Skeletal muscle tissue (tissue), 4 donors: ENCODE results near the gene DBN1. TPM values are rescaled to one million over a fixed set of nuclear protein-coding genes. Genes with fewer than 3 reads are reported as not detected.

Source experiments
- H3K27ac ChIP-seq: one replicate; pipeline ENCODE4 v1.7.0; 2013; ENCODE audit warnings: mild to moderate bottlenecking, low read depth, low read length, inconsistent platforms
- H3K27me3 ChIP-seq, 3 donors: one replicate each; pipeline ENCODE4 v1.7.0; 2013; ENCODE audit warnings: low read length in 3 of 3; ENCODE audit not compliant: control insufficient read depth in 3 of 3, insufficient read depth in 3 of 3
- H3K36me3 ChIP-seq, 3 donors: one replicate each; pipeline ENCODE4 v1.7.0; 2013; ENCODE audit warnings: low read length in 3 of 3; ENCODE audit not compliant: control insufficient read depth in 3 of 3, insufficient read depth in 3 of 3
- H3K4me1 ChIP-seq, 3 donors: one replicate each; pipeline ENCODE4 v1.7.0; 2013; ENCODE audit warnings: low read length in 3 of 3, mild to moderate bottlenecking in 3 of 3; ENCODE audit not compliant: control insufficient read depth in 3 of 3, insufficient read depth in 3 of 3
- H3K4me3 ChIP-seq, 3 donors: one replicate each; pipeline ENCODE4 v1.7.0; 2013; ENCODE audit warnings: low read length in 3 of 3
- H3K9ac ChIP-seq, 3 donors: one replicate each; pipeline ENCODE4 v1.7.0; 2013; ENCODE audit warnings: low read length in 3 of 3, mild to moderate bottlenecking in 3 of 3, moderate library complexity in 2 of 3, low read depth in 1 of 3
- H3K9me3 ChIP-seq, 3 donors: one replicate each; pipeline ENCODE4 v1.7.0; 2013; ENCODE audit warnings: low read length in 3 of 3; ENCODE audit not compliant: control insufficient read depth in 3 of 3
- total RNA-seq: library from RNA; depleted of rRNA; stranded (reverse); fragments of >200 nt; gene quantifications from one replicate; pipeline ENCODE4 v1.2.3, GENCODE V29; 2014
- donor health status: Osteomylitis.

DBN1 gene
- total RNA-seq, 1 donor from 2014 or later, result 108 TPM

DNA sequence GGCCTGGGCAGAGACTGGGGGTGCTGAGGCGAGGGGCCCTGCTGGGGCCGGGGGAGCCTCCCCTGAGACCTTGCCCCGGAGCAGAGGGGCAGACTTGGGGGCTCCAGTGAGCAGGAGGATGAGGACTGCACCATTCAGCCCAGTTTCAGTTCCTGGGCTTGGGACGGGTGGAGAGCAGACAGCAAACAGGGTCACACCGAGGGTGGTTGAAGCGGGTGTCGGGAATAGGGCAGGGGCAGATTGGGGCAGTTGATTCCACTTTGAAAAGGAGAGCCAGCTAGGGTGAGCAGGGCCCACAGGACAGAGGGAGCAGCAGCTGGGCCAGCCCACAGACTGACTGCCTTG is 42.5 kb downstream of the DBN1 start:
- no peak overlapping the region for H3K4me3 ChIP-seq
- H3K4me1 ChIP-seq, result peaks cover 26 to 60% (median 35%) of the 10 kb centered on the region in 3 donors
- no peaks in the 10 kb centered on the region for H3K27me3 ChIP-seq
- H3K9ac ChIP-seq, result peak overlapping the region in 2 of 3 donors; percentile 23 to 54
- no peak overlapping the region for H3K27ac ChIP-seq
- H3K36me3 ChIP-seq, result peaks cover 28 to 41% (median 34%) of the 10 kb centered on the region in 3 donors
- no peaks in the 10 kb centered on the region for H3K9me3 ChIP-seq

DNA sequence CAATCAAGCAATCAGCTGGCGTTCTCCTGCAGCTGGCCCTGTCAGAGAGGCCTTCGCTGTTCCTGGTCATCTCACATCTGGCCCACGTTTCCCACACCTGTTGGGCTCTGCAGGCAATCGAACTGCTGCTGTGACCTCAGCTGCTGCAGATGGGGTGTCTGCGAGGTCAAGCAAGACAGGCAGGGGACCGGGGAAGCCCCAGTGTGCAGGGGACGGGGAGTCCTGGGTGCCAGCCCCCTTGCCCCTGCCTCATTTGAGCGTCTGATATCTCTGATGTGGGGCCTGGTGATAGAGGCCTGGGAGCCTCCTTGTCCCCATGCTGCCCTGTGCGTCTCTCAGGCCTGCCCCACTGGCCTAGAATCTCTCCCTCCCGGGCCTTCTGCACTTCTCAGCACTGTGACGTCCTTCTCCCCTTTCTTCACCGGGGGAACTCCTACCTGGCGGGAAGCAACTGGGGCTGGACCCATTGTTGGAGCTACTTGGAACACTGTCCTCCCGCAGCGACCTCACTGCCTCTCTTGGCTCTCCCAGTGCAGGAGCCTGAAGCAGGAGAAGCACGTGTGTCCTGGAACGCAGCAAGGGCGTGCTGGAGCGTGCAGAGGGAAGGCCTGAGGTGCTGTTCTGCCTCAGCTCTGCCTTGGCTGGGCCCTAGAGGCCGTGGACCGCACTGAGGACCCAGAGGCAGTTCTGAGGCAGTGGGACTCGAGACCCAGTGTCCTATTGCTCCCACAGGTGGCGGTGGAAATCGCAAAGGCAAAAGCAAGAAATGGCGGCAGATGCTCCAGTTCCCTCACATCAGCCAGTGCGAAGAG is 43.1 kb downstream of the DBN1 start:
- Histone ChIP-seq H3K9ac (no peak overlapping the region), H3K4me1 (peaks cover 30 to 64% (median 39%) of the 10 kb centered on the region in 3 donors), H3K36me3 (peaks cover 26 to 35% (median 32%) of the 10 kb centered on the region in 3 donors), H3K4me3 (no peak overlapping the region), H3K27ac (no peak overlapping the region), H3K9me3 (no peaks in the 10 kb centered on the region), H3K27me3 (no peaks in the 10 kb centered on the region)

- H3K4me3 ChIP-seq, result no peak overlapping the region
- H3K4me1 ChIP-seq, result peaks cover 32 to 65% (median 41%) of the 10 kb centered on the region in 3 donors
- peaks cover 16 to 27% (median 24%) of the 10 kb centered on the region in 3 donors for H3K36me3 ChIP-seq
- H3K27ac ChIP-seq, result no peak overlapping the region
- no peaks in the 10 kb centered on the region for H3K27me3 ChIP-seq
- no peak overlapping the region for H3K9ac ChIP-seq
- no peaks in the 10 kb centered on the region for H3K9me3 ChIP-seq
These were observed 44.0 kb downstream of the DBN1 start for GRCh38 chr5:177429248-177430040.

DNA sequence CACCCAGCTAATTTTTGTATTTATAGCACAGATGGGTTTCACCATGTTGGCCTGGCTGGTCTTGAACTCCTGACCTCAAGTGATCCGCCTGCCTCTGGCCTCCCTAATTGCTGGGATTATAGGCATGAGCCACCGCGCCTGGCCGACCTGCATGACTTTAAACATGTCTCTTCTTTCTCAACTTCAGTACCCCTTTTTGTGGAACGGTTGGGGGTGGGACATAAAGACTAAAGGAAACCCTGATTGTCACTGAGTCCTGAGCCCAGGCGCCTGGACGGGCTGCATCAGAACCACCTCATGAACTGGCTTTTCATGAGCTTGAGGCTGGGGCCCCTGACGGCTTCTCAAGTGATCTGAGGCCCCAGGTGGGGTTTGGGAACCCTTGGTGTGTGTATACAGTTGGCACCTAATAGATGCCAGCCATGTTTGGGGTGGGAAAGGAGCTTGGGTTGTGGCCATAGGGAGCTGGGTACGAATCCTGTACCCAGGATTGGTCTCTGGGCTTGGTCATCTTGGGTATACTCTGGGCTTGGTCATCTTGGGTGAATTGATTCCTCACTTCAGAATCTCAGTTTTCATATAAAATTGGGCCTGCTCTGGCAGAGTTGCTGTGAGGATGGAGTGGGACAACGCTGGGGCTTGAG is 44.7 kb downstream of the DBN1 start:
- Histone ChIP-seq H3K4me3 (no peak overlapping the region), H3K9ac (peak overlapping the region in 2 of 3 donors; percentile 23 to 47), H3K9me3 (no peaks in the 10 kb centered on the region), H3K27ac (no peak overlapping the region), H3K27me3 (no peaks in the 10 kb centered on the region), H3K36me3 (peaks cover 12 to 19% (median 16%) of the 10 kb centered on the region in 3 donors), H3K4me1 (peaks cover 32 to 65% (median 41%) of the 10 kb centered on the region in 3 donors)

DNA sequence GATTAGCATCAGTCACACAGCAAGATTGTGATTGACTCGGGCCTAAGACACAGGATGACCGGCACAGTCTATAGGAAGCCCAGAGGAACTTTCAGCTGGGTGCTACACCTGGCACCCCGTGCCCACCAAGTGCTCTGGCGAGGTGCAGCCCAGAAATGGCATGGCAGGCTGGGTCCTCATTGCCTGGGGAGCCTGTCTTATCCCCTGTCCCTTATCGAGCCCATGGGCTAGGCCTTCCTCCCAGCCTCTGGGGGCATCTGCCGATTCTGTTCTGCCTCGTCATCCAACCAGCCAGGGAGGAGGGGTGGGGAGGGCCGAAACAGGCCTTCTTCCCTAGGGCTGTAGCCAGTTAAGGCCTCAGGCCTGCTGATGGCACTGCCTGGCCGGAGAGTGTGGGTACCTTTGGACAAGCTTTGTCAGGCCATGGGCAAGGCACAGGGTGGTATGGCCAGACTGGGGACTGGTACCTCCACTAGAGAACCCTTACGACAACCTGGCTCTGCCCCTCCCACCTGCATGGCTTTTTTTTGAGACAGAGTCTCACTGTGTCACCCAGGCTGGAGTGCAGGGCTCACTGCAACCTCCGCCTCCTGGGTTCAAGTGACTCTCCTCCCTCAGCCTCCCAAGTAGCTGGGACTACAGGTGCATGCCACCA is 45.4 kb downstream of the DBN1 start:
- no peak overlapping the region for H3K27ac ChIP-seq
- peak overlapping the region; percentile 40 to 83 (median 80) for H3K4me3 ChIP-seq
- no peaks in the 10 kb centered on the region for H3K9me3 ChIP-seq
- H3K4me1 ChIP-seq, result peaks cover 32 to 65% (median 41%) of the 10 kb centered on the region in 3 donors
- no peaks in the 10 kb centered on the region for H3K27me3 ChIP-seq
- H3K36me3 ChIP-seq, result peaks cover 7 to 13% (median 12%) of the 10 kb centered on the region in 3 donors
- H3K9ac ChIP-seq, result peak overlapping the region; percentile 87 to 92 (median 91)

DNA sequence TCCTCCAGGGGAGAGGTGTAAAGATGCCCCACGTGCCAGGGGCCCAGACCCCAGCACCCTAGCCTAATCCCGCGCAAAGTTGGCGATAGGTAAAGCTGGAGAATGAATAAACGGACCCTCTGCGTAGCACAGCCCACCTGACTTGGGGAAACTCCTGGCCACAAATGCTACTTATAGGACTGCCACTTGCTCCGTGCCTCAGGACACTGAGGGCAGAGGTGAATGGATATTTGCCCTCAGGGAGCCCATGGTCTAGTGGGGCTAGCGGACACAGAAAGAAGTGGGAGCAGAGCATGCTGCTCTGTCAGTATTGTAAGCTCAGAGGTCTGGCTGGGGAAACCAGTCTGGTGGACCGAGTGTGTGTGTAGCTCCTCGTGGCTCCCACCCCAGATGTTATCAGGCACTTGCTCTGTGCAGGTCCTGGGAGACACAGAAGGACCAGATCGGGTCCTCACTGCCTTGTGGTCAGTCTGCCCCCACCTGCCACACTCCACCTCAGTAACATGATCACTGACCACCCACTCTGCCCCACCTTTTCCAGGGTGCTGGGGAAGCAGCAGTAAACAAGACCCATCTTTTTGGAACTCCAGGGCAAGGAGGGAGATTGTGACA is 46.1 kb downstream of the DBN1 start:
- peak overlapping the region; percentile 80 to 84 (median 83) for H3K4me3 ChIP-seq
- H3K36me3 ChIP-seq, result peaks cover 0 to 7% (median 5%) of the 10 kb centered on the region in 3 donors
- no peaks in the 10 kb centered on the region for H3K27me3 ChIP-seq
- H3K9me3 ChIP-seq, result no peaks in the 10 kb centered on the region
- H3K9ac ChIP-seq, result peak overlapping the region; percentile 87 to 92 (median 91)
- peaks cover 29 to 58% (median 35%) of the 10 kb centered on the region in 3 donors for H3K4me1 ChIP-seq
- H3K27ac ChIP-seq, result peak overlapping the region; percentile 70

DNA sequence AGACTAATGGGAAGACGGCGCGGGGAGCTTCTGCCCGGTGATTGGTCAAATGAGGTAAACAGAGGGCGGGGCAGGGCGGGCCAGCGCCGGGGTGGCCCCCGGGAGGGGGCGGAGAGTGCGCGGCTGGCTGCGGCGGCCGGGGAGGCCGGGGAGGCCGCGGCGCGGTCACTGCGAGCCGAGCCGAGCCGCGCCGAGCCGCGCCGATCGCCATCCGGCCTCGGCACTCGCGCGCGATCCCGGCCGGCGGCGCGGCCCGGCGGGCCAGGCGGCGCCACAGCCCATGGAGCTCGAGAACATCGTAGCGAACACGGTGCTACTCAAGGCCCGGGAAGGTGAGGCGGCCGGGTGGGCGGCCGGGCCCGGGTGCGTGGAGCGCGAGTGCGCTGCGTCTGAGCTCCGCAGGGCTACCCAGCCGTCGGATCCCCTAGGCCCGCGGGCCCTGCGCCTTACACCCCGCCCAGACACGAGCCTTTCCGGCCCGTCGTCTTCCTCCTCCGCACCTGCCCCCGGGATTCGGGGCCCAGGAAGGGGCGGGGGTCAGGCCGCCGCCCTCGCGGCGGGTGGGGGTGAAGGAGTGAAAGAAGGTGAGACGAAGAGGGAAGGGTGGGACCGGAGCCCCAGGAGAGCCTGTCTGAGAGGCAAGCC is 46.7 kb downstream of the DBN1 start, which contains the start of gene GRK6:
Gene GRK6 (plus strand): TSS at position 111 of the 645 bp plus-strand sequence. CDS start 170 bp downstream, at position 281.
- no peaks in the 10 kb centered on the region for H3K27me3 ChIP-seq
- H3K27ac ChIP-seq, result peak within 1 kb of the TSS; percentile 87
- H3K4me1 ChIP-seq, result peaks cover 23 to 51% (median 29%) of the 10 kb centered on the region in 3 donors
- H3K4me3 ChIP-seq, result peak within 1 kb of the TSS; percentile 83 to 84 (median 84)
- H3K9ac ChIP-seq, result peak within 1 kb of the TSS; percentile 87 to 92 (median 91)
- H3K9me3 ChIP-seq, result no peaks in the 10 kb centered on the region
- H3K36me3 ChIP-seq, result peaks cover 0 to 4% (median 4%) of the 10 kb centered on the region in 3 donors

DNA sequence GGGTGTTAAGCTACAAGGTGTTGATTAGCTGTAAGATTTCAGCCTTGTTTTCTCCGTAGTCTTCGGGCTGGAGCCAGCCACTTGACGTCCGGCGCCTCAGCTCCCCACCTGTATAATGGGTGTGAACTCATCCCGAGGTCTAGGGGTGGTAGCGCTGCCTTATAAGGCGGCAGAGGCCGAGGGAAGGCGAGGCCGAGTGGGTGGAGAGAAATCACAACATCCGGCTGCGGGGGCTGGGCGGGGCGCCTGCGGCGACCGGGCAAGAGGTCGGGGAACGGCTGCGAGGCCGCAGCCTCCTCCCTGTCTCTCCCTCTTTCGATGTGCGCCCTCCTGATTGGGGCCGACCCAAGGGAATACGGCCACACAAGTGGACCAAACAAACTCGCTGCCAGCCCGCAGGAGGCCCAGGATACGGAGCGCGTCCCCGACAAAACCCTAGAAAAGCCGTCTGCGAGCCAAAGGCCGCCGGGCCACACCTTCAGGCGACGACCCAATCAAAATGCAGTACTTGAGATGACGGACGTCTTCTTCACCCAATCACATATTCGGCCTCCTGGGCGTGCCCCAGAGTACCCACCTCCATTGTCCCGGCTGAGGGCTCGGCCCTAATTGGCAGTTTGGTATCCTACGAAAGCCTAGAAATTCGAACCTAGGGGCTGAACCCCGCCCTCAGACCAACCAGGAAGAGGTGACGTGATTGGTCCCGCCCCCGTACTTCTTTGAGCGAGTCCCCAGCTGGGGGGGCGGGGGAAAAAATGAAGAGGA is 47.5 kb downstream of the DBN1 start:
- H3K9ac ChIP-seq, result peak overlapping the region; percentile 54 to 83 (median 69)
- peak overlapping the region; percentile 87 for H3K27ac ChIP-seq
- H3K27me3 ChIP-seq, result no peaks in the 10 kb centered on the region
- no peaks in the 10 kb centered on the region for H3K9me3 ChIP-seq
- peak overlapping the region; percentile 70 to 84 (median 79) for H3K4me3 ChIP-seq
- peaks cover 20 to 44% (median 22%) of the 10 kb centered on the region in 3 donors for H3K4me1 ChIP-seq
- peaks cover 0 to 4% (median 3%) of the 10 kb centered on the region in 3 donors for H3K36me3 ChIP-seq
